NT2/D1 (cell line): ENCODE results near the gene TMEM87A.

Experiments used
- SUZ12 ChIP-seq: IDR thresholded peaks from 2 replicates; pipeline ENCODE4 v1.6.1; 2011; ENCODE audit not compliant: insufficient read length, insufficient read depth; ENCODE audit errors: extremely low read depth
- YY1 ChIP-seq: IDR thresholded peaks from 2 replicates; pipeline ENCODE4 v1.6.1; 2011; ENCODE audit not compliant: insufficient read length, insufficient read depth
- ZNF274 ChIP-seq: IDR thresholded peaks from 2 replicates; pipeline ENCODE4 v1.6.1; 2011; ENCODE audit warnings: mild to moderate bottlenecking, low read depth, low read length

DNA sequence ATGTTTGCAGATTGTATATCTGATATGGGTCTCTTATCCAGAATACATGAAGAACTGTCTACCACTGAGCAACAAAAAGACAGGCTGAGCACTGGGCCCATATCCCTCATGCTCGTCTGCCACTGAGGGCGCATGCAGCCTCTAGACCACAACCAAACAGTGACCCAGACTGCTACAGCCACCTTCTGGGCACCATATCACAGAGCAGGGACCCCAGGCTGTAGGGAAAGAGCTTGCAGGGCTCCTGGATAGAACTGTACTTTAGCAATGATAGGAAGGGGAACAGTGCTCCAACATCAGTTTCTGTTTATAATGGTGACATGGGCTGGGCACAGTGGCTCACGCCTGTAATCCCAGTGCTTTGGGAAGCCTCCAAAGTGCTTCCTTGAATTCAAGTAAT lies 40.2 kb upstream of the TMEM87A start:
- TF ChIP-seq SUZ12 (no peak), YY1 (no peak), ZNF274 (no peak)
